Measurements from ENCODE around the gene HOXC9. TPM values are rescaled to one million over a fixed set of nuclear protein-coding genes. Genes with fewer than 3 reads are reported as not detected.

The HOXC9 gene
- total RNA-seq, 2 donors from 2014 or later, result not detected

- H3K27me3 Mint-ChIP-seq (ENCODE audit: low read depth), result peaks cover 85% of the 10 kb centered on the region
- peak overlapping the region; percentile 79 for H3K27ac Mint-ChIP-seq
- no peaks in the 10 kb centered on the region for H3K36me3 Mint-ChIP-seq (ENCODE audit: insufficient read depth in 2 of 2)
- H3K4me3 Mint-ChIP-seq, result peak overlapping the region; percentile 82 to 84
- peak in 1 of 2 donors; percentile 40 for DNase-seq
- H3K9me3 Mint-ChIP-seq, result no peaks in the 10 kb centered on the region
- H3K4me1 Mint-ChIP-seq (ENCODE audit: low read depth), result peaks cover 28% of the 10 kb centered on the region
- ATAC-seq (replicated peaks in 1 of 2), result peak; percentile 48 to 50
Observed at GRCh38 chr12:54033106-54033979, 33.4 kb downstream of the HOXC9 start.

DNA sequence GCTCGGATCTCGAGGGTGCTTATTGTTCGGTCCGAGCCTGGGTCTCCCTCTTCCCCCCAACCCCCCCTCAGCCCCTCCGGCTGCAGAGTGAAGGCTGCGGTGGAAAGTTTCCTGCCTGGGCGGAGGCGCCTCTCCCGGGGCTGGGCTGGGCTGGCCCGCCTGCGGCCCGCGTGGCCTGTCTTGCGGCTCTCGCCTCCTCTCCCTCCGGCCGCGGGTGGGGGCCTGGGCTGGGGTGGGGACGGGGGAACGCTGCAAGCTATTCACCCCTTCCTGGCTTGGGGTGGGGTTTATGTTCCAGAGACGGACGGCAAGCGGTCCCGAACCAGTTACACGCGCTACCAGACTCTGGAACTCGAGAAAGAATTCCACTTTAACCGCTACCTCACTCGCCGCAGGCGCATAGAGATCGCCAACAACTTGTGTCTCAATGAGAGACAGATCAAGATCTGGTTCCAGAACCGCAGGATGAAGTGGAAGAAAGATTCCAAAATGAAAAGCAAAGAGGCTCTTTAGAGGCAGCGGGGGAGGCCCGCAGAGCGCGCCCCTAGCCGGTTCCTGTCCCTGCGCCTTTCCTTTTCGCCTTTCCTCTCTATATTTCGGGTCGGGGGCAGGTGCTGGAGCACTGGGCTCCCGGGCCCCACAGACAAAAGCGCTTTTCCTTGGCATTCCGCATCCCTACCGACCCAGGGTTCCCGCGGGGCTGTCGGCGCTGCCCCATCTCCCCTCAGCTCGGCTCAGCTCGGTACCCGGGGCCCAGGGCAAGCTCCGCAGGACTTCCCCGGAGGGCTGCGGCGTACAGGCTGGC lies 34.2 kb downstream of the HOXC9 start:
- no peaks in the 10 kb centered on the region for H3K9me3 Mint-ChIP-seq
- H3K4me1 Mint-ChIP-seq (ENCODE audit: low read depth), result peaks cover 23% of the 10 kb centered on the region

DNA sequence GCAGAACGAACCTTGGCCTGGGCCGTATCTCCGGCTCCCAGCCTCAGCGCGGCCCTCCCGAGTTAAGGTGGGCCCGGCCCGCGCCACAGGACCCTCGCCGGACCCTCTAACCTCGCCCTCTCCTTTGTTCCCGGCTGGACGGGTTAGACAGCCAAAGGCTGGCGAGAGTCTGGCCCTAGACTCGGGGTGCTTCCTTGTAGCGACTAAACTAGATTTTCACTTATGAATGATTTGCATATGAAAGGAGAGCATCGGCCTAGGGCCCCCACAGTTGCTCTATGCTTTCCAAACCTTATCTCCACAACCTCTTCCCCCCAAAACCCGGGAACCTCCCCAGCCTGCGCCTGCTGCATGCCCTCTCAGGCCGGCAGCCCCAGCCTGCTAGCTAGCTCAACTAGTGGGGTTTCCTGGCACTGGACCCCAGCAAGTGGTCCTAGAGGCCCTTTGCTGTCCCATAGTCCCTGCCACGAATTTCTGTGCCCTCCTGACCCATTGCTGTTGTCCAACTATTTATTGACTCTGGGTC lies 34.9 kb downstream of the HOXC9 start:
- H3K27ac Mint-ChIP-seq, result peak overlapping the region; percentile 90
- no peak for DNase-seq
- H3K27me3 Mint-ChIP-seq (ENCODE audit: low read depth), result peaks cover 89% of the 10 kb centered on the region
- peaks cover 18% of the 10 kb centered on the region for H3K4me1 Mint-ChIP-seq (ENCODE audit: low read depth)
- H3K36me3 Mint-ChIP-seq (ENCODE audit: insufficient read depth in 2 of 2), result no peaks in the 10 kb centered on the region
- H3K4me3 Mint-ChIP-seq, result peak overlapping the region; percentile 70 to 71
- ATAC-seq (replicated peaks in 1 of 2), result no peak
- no peaks in the 10 kb centered on the region for H3K9me3 Mint-ChIP-seq

More for the DNA sequence above, 34.2 kb downstream of the HOXC9 start:
- no peaks in the 10 kb centered on the region for H3K36me3 Mint-ChIP-seq (ENCODE audit: insufficient read depth in 2 of 2)
- DNase-seq (no peak), ATAC-seq (replicated peaks in 1 of 2) (peak in 1 of 2 donors; percentile 22)
- H3K4me3 Mint-ChIP-seq, result peak overlapping the region; percentile 67 to 70
- no peak overlapping the region for H3K27ac Mint-ChIP-seq
- H3K27me3 Mint-ChIP-seq (ENCODE audit: low read depth), result peaks cover 88% of the 10 kb centered on the region

DNA sequence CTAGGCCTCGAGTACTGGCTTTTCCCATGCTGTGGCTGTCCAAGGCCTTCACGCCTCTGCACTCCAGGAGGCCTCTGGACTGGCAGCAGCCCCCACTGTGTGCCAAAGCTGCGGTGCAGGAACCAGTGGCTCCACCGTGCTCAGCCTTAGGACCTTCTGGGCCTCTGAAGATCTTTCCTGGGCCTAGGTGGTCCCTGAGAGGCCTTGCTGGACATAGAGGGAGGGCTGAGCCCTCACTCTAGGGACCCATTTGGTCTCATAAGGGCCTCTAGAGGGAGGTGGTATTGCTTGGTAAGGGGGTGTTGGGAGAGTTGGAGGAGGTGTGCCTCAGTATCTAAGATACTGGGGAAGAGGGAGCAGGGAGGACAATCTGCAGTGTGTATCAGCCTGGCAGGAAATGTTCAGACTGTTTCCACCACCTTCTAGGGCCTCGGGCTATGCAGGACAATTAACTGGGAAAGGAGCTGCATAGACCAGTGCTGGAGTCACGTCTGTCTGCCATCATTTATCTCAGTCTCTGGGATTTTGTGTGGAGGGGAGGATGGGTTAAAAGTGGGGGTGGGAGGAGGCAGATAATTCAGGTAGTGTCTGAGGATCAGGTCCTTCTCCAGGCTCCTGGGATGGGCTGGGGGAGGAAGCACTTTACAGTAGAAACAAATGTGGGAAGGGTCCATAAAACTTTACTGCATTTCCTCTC lies 35.8 kb downstream of the HOXC9 start:
- no peak overlapping the region for H3K27ac Mint-ChIP-seq
- H3K9me3 Mint-ChIP-seq, result no peaks in the 10 kb centered on the region
- H3K27me3 Mint-ChIP-seq (ENCODE audit: low read depth), result peaks cover 89% of the 10 kb centered on the region
- peaks cover 18% of the 10 kb centered on the region for H3K4me1 Mint-ChIP-seq (ENCODE audit: low read depth)
- H3K36me3 Mint-ChIP-seq (ENCODE audit: insufficient read depth in 2 of 2), result no peaks in the 10 kb centered on the region
- no peak for ATAC-seq (replicated peaks in 1 of 2)
- H3K4me3 Mint-ChIP-seq, result no peak overlapping the region
- DNase-seq, result no peak

DNA sequence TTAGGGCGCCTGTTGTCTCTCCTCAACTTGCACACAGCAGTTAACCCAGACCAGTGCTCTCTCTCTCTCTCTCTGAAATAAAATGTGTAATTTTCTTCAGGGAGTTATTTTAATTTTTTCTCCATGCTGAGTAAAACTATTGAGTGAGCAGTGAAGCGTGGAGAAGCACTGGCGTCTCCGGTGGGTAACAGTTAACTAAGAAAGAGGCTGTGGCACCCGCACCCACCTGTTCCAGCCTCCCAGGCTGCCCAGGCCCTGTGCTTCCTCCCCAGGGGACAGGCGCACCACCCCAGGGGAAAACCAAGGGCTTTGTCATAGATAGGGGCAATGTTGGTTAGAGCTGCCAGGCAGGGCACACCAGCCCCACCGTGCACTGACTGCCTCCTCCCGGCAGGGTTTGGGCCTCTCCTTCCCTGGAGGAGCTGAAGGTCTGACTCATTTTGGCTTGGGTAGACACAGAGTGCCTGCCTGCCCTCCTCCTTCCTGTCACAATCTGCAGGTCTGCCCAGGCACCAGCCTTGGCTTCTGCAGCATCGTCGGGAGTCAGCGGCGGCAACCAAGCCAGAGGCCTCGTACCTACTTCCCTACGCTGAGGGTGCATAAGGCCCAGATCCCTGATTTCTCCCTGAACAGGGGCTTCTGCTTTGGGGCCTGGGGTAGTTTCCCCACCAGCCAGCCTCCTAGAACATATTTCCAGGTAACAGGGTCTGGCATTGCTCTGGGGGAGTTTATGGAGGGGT lies 36.8 kb downstream of the HOXC9 start:
- peaks cover 18% of the 10 kb centered on the region for H3K4me1 Mint-ChIP-seq (ENCODE audit: low read depth)

GRCh38 chr12:54037360-54038283 lies 37.7 kb downstream of the HOXC9 start:
- peaks cover 87% of the 10 kb centered on the region for H3K27me3 Mint-ChIP-seq (ENCODE audit: low read depth)
- H3K4me3 Mint-ChIP-seq, result no peak overlapping the region
- peaks cover 13% of the 10 kb centered on the region for H3K4me1 Mint-ChIP-seq (ENCODE audit: low read depth)
- DNase-seq, result no peak
- no peak overlapping the region for H3K27ac Mint-ChIP-seq
- no peaks in the 10 kb centered on the region for H3K9me3 Mint-ChIP-seq
- no peaks in the 10 kb centered on the region for H3K36me3 Mint-ChIP-seq (ENCODE audit: insufficient read depth in 2 of 2)
- ATAC-seq (replicated peaks in 1 of 2), result no peak

More for the DNA sequence above, 36.8 kb downstream of the HOXC9 start:
- H3K9me3 Mint-ChIP-seq, result no peaks in the 10 kb centered on the region
- DNase-seq (no peak), ATAC-seq (replicated peaks in 1 of 2) (peak in 1 of 2 donors; percentile 38)
- H3K4me3 Mint-ChIP-seq, result no peak overlapping the region
- no peak overlapping the region for H3K27ac Mint-ChIP-seq
- no peaks in the 10 kb centered on the region for H3K36me3 Mint-ChIP-seq (ENCODE audit: insufficient read depth in 2 of 2)
- peaks cover 87% of the 10 kb centered on the region for H3K27me3 Mint-ChIP-seq (ENCODE audit: low read depth)

- Mint-ChIP-seq H3K4me3 (no peak overlapping the region), H3K9me3 (no peaks in the 10 kb centered on the region), H3K27ac (no peak overlapping the region), H3K36me3 (ENCODE audit: insufficient read depth in 2 of 2) (no peaks in the 10 kb centered on the region), H3K4me1 (ENCODE audit: low read depth) (peaks cover 7% of the 10 kb centered on the region), H3K27me3 (ENCODE audit: low read depth) (peaks cover 88% of the 10 kb centered on the region)
- DNase-seq, result no peak
- no peak for ATAC-seq (replicated peaks in 1 of 2)
Observed at GRCh38 chr12:54038284-54038870, 38.4 kb downstream of the HOXC9 start.

- peaks cover 4% of the 10 kb centered on the region for H3K4me1 Mint-ChIP-seq (ENCODE audit: low read depth)
- H3K9me3 Mint-ChIP-seq, result no peaks in the 10 kb centered on the region
- DNase-seq (no peak), ATAC-seq (replicated peaks in 1 of 2) (no peak)
- H3K36me3 Mint-ChIP-seq (ENCODE audit: insufficient read depth in 2 of 2), result no peaks in the 10 kb centered on the region
- no peak overlapping the region for H3K27ac Mint-ChIP-seq
- H3K4me3 Mint-ChIP-seq, result no peak overlapping the region
- peaks cover 90% of the 10 kb centered on the region for H3K27me3 Mint-ChIP-seq (ENCODE audit: low read depth)
Observed at GRCh38 chr12:54038871-54039414, 39.0 kb downstream of the HOXC9 start.

- Mint-ChIP-seq H3K4me3 (no peak overlapping the region), H3K27ac (no peak overlapping the region)
- DNase-seq, result no peak
Observed at GRCh38 chr12:54039417-54040147, 39.6 kb downstream of the HOXC9 start.

DNA sequence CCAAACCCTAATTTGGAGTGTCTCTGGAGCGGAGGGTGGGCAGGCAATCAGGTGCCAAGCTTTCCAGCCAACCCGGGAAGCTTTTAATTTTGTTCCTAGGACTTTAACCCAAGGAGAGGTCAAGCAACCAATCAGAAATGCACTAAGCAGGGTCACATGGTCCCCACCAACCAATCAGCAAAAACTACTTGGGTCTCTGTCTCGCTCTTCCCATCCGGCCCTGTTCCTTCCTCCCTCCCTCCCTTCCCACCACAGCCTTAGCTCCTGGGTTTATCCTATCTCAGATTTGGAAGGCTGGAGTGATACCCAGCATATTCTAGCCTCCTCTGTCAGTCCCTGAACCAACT lies 40.2 kb downstream of the HOXC9 start:
- peaks cover 91% of the 10 kb centered on the region for H3K27me3 Mint-ChIP-seq (ENCODE audit: low read depth)
- DNase-seq (no peak), ATAC-seq (replicated peaks in 1 of 2) (no peak)
- no peaks in the 10 kb centered on the region for H3K36me3 Mint-ChIP-seq (ENCODE audit: insufficient read depth in 2 of 2)
- H3K4me3 Mint-ChIP-seq, result no peak overlapping the region
- peaks cover under 1% of the 10 kb centered on the region for H3K4me1 Mint-ChIP-seq (ENCODE audit: low read depth)
- no peak overlapping the region for H3K27ac Mint-ChIP-seq
- H3K9me3 Mint-ChIP-seq, result no peaks in the 10 kb centered on the region

More at GRCh38 chr12:54039417-54040147, 39.6 kb downstream of the HOXC9 start:
- H3K36me3 Mint-ChIP-seq (ENCODE audit: insufficient read depth in 2 of 2), result no peaks in the 10 kb centered on the region
- H3K4me1 Mint-ChIP-seq (ENCODE audit: low read depth), result peaks cover 4% of the 10 kb centered on the region
- H3K27me3 Mint-ChIP-seq (ENCODE audit: low read depth), result peaks cover 91% of the 10 kb centered on the region
- no peaks in the 10 kb centered on the region for H3K9me3 Mint-ChIP-seq
- no peak for ATAC-seq (replicated peaks in 1 of 2)
